Lung (tissue), 12 donors: ENCODE measurements around the gene ZNF235. TPM values are rescaled to one million over a fixed set of nuclear protein-coding genes. Genes with fewer than 3 reads are reported as not detected.

Source experiments
- ATAC-seq: fragments of 200-7000 bp; cut with Tn5 transposase; one replicate; pipeline ENCODE4 v1.9.1; 2020; ENCODE audit warnings: moderate number of reproducible peaks; ENCODE audit not compliant: insufficient read depth, low FRiP score
- DNase-seq, 3 donors: peaks; one replicate each; pipeline ENCODE4 v3.0.0-alpha.2; 2013 to 2017
- H3K27ac ChIP-seq, 2 donors: one replicate each; pipeline ENCODE4 v1.5.1; 2013; ENCODE audit warnings: mild to moderate bottlenecking in 2 of 2, moderate library complexity in 2 of 2, control low read depth in 1 of 2, inconsistent platforms in 1 of 2, low read depth in 1 of 2, low read length in 1 of 2
- H3K27me3 ChIP-seq, 3 donors: one replicate each; pipeline ENCODE4 v1.5.1; 2013; ENCODE audit warnings: low read length in 2 of 3; ENCODE audit not compliant: control insufficient read depth in 3 of 3, insufficient read depth in 3 of 3
- H3K36me3 ChIP-seq, 4 donors: one replicate each; pipeline ENCODE4 v1.5.1; 2013; ENCODE audit warnings: low read length in 4 of 4, mild to moderate bottlenecking in 1 of 4, moderate library complexity in 1 of 4; ENCODE audit not compliant: control insufficient read depth in 4 of 4, insufficient read depth in 4 of 4
- H3K4me1 ChIP-seq, 5 donors: one replicate each; pipeline ENCODE4 v1.5.1; 2013; ENCODE audit warnings: low read length in 5 of 5, mild to moderate bottlenecking in 2 of 5, moderate library complexity in 1 of 5; ENCODE audit not compliant: control insufficient read depth in 5 of 5, insufficient read depth in 5 of 5
- H3K4me3 ChIP-seq: one replicate; pipeline ENCODE4 v1.5.1; 2013; ENCODE audit warnings: mild to moderate bottlenecking, control low read depth, moderate library complexity
- H3K9ac ChIP-seq, 2 donors: one replicate each; pipeline ENCODE4 v1.5.1; 2013; ENCODE audit warnings: low read length in 2 of 2, control low read depth in 1 of 2; ENCODE audit not compliant: insufficient read depth in 1 of 2
- H3K9me3 ChIP-seq, 4 donors: one replicate each; pipeline ENCODE4 v1.5.1; 2013; ENCODE audit warnings: low read length in 3 of 4, mild to moderate bottlenecking in 1 of 4, moderate library complexity in 1 of 4; ENCODE audit not compliant: control insufficient read depth in 4 of 4, insufficient read depth in 3 of 4
- WGBS, 2 donors: extraction: QIAGEN DNeasy Blood & Tissue Kit; methylation state at CpG; one replicate each; pipeline ENCODE4 v1.1.7; 2013; 5-methylcytosine and 5-hydroxymethylcytosine counted together
- polyA plus RNA-seq, 2 donors: library from polyadenylated mRNA; stranded (reverse); fragments of 200-250 nt; gene quantifications; one replicate each; pipeline ENCODE4 v1.2.1, GENCODE V29; 2013
- total RNA-seq, 2 donors: library from RNA; depleted of rRNA in 1 of 2; stranded (reverse); fragments of >200 nt in 1 of 2; gene quantifications; one replicate each; pipeline ENCODE4 v1.2.1, GENCODE V29; 2014 to 2021
- TF ChIP-seq, protein P1 (sequence below): IDR thresholded peaks from 2 replicates; pipeline ENCODE4 v1.5.1; 2012; ENCODE audit warnings: mild to moderate bottlenecking; ENCODE audit errors: control extremely low read depth, extremely low read depth
- donor health status: control.
- donor health status: control.
- donor health status: Bipolar disorder and iron deficiency.
- donor health status: healthy.
- donor health status: DM: yes; HTN: yes; CAD: no.

Gene ZNF235
- total and polyA plus RNA-seq, 4 donors, result 1.6 to 18.9 (median 3.7) TPM

DNA sequence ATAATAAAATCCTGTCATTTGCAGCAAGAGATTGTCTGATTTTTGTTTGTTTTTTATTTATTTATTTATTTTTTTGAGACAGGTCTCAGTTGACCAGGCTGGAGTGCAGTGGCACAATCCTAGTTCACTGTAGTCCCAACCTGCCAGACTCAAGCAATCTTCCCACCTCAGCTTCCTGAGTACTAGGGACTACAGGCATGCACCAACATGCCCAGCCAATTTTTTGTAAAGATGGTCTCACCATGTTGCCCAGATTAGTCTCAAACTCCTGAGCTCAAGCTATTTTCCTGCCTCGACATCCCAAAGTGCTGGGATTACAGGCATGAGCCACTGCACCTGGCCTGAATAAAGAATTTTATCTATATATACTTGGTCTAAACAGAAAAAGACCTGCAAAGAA is 27.5 kb downstream of the ZNF235 start:
- Histone ChIP-seq H3K9ac (no peak overlapping the region), H3K4me3 (no peak overlapping the region), H3K27ac (no peak overlapping the region), H3K4me1 (no peaks in the 10 kb centered on the region), H3K27me3 (no peaks in the 10 kb centered on the region), H3K9me3 (peaks cover 4 to 31% (median 20%) of the 10 kb centered on the region in 4 donors), H3K36me3 (peaks cover 6 to 16% (median 11%) of the 10 kb centered on the region in 4 donors)
- DNase-seq, result no peak
- 97% methylated on average over 1 of the region's 1 CpG for WGBS, 2 donors
- TF ChIP-seq, protein P1, sequence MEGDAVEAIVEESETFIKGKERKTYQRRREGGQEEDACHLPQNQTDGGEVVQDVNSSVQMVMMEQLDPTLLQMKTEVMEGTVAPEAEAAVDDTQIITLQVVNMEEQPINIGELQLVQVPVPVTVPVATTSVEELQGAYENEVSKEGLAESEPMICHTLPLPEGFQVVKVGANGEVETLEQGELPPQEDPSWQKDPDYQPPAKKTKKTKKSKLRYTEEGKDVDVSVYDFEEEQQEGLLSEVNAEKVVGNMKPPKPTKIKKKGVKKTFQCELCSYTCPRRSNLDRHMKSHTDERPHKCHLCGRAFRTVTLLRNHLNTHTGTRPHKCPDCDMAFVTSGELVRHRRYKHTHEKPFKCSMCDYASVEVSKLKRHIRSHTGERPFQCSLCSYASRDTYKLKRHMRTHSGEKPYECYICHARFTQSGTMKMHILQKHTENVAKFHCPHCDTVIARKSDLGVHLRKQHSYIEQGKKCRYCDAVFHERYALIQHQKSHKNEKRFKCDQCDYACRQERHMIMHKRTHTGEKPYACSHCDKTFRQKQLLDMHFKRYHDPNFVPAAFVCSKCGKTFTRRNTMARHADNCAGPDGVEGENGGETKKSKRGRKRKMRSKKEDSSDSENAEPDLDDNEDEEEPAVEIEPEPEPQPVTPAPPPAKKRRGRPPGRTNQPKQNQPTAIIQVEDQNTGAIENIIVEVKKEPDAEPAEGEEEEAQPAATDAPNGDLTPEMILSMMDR, result no peak
- no peak for ATAC-seq

DNA sequence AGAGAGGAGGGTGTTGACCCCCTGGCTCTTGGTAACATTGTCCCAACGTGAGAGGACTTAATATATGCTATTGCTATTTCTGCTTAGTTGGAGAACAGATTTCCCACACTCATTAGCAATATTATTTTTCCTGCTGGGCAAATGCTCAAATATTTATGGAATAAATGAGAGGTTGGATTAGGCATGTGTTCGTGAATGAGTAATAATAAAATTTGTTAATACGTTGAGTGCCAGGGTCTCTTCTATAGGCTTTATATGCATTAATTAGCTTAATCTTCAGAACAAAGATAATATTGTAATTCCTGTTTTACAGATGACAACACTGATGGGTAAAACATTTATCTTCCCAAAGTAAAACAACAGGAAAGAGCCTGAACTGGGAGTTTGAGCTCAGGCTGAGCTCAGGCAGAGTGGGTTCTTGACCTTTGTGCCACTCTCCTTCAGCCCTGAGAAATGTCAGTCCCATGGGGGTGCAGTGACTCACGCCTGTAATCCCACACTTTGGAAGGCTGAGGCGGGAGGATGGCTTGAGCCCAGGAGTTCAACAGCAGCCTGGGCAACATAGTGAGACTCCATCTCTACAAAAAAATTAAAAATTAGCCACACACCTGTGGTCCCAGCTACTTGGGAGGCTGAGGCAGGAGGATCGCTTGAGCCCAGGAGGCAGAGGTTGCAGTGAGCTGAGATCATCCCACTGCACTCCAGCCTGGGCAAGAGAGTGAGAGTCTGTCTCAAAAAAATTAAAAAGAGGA is 44.0 kb downstream of the ZNF235 start:
- no peaks in the 10 kb centered on the region for H3K27me3 ChIP-seq
- peaks cover 0 to 3% (median 0%) of the 10 kb centered on the region in 4 donors for H3K36me3 ChIP-seq
- H3K4me1 ChIP-seq, result peaks cover 0 to 6% (median 0%) of the 10 kb centered on the region in 5 donors
- H3K4me3 ChIP-seq, result no peak overlapping the region
- H3K9ac ChIP-seq, result peak overlapping the region in 1 of 2 donors; percentile 44
- DNase-seq (no peak), ATAC-seq (no peak)
- H3K9me3 ChIP-seq, result peaks cover 0 to 32% (median under 1%) of the 10 kb centered on the region in 4 donors
- TF ChIP-seq, protein P1, result no peak
- peak overlapping the region in 1 of 2 donors; percentile 76 for H3K27ac ChIP-seq
- WGBS, 2 donors, result 74 to 77% methylated on average over 6 of the region's 6 CpGs

DNA sequence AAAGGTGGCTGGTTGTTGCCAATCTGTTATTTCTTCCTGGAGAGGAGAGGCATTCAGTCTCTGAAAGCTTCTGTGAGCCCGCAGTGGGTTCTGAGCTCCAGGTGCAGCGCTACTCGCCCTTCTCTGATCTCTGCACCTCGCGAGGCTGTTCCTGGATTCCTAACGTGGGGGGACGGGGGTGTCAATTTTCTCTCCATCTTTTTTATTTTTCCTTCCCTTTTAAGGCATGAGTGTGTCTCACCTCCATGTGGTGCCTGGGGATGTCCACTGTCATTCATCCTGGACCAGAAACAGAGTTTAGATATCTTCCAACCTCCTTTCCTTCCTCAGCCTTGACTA is 44.5 kb downstream of the ZNF235 start:
- Histone ChIP-seq H3K4me1 (peaks cover 0 to 6% (median 0%) of the 10 kb centered on the region in 5 donors), H3K27ac (peak overlapping the region in 1 of 2 donors; percentile 76)
- 16 to 21% methylated on average over 7 of the region's 7 CpGs for WGBS, 2 donors

More for the DNA sequence above, 44.5 kb downstream of the ZNF235 start:
- Histone ChIP-seq H3K9me3 (peaks cover 2 to 32% (median 4%) of the 10 kb centered on the region in 4 donors), H3K27me3 (no peaks in the 10 kb centered on the region), H3K4me3 (no peak overlapping the region), H3K9ac (peak overlapping the region; percentile 44 to 55), H3K36me3 (no peaks in the 10 kb centered on the region)
- ATAC-seq, result no peak
- TF ChIP-seq, protein P1, result no peak
- DNase-seq, result no peak
